Fibroblast of lung (primary cell): ENCODE measurements around the gene CCDC88C. TPM values are rescaled to one million over a fixed set of nuclear protein-coding genes. Genes with fewer than 3 reads are reported as not detected.

Experiments used
- DNase-seq, 2 donors: peaks; one replicate each; pipeline versions ENCODE4 v3.0.0 to v3.0.0-alpha.2; 2010; ENCODE audit warnings: low read depth in 2 of 2
- H2AFZ ChIP-seq: 2 replicates; pipeline ENCODE4 v1.5.1; 2012; ENCODE audit warnings: low read length, control low read depth, inconsistent platforms
- H3K27ac ChIP-seq: 2 replicates; pipeline ENCODE4 v1.5.1; 2011; ENCODE audit warnings: low read length, control low read depth; ENCODE audit not compliant: insufficient read depth
- H3K27me3 ChIP-seq: 2 replicates; pipeline ENCODE4 v1.5.1; 2011; ENCODE audit warnings: mild to moderate bottlenecking, low read length; ENCODE audit not compliant: control insufficient read depth, insufficient read depth
- H3K36me3 ChIP-seq: 2 replicates; pipeline ENCODE4 v1.5.1; 2011; ENCODE audit warnings: low read length; ENCODE audit not compliant: control insufficient read depth, insufficient read depth
- H3K4me1 ChIP-seq: 2 replicates; pipeline ENCODE4 v1.5.1; 2011; ENCODE audit warnings: low read length; ENCODE audit not compliant: control insufficient read depth, insufficient read depth; ENCODE audit errors: extremely low read depth
- H3K4me2 ChIP-seq: 2 replicates; pipeline ENCODE4 v1.5.1; 2011; ENCODE audit warnings: low read length, control low read depth; ENCODE audit not compliant: insufficient read depth; ENCODE audit errors: extremely low read depth
- H3K4me3 ChIP-seq, 4 experiments: fragments of 200-600 bp in 1 of 4; sonication (generic) in 1 of 4; replicated peaks in 1 of 4; 2 replicates each; pipeline ENCODE4 v1.5.1; 2011 to 2016; ENCODE audit warnings: low read length in 4 of 4, low read depth in 3 of 4, mild to moderate bottlenecking in 3 of 4, control low read depth in 2 of 4, inconsistent platforms in 1 of 4, mixed read lengths in 1 of 4; ENCODE audit not compliant: insufficient read depth in 1 of 4; ENCODE audit errors: control extremely low read depth in 1 of 4
- H3K79me2 ChIP-seq: 2 replicates; pipeline ENCODE4 v1.5.1; 2012; ENCODE audit warnings: mild to moderate bottlenecking, low read length, inconsistent platforms; ENCODE audit not compliant: control insufficient read depth, insufficient read depth
- H3K9ac ChIP-seq: 2 replicates; pipeline ENCODE4 v1.5.1; 2011; ENCODE audit warnings: mild to moderate bottlenecking, low read length, control low read depth; ENCODE audit not compliant: insufficient read depth
- H3K9me3 ChIP-seq: 2 replicates; pipeline ENCODE4 v1.5.1; 2012; ENCODE audit warnings: low read depth, low read length; ENCODE audit not compliant: control insufficient read depth, insufficient read depth
- H4K20me1 ChIP-seq: 2 replicates; pipeline ENCODE4 v1.5.1; 2011; ENCODE audit warnings: low read length; ENCODE audit not compliant: control insufficient read depth, insufficient read depth; ENCODE audit errors: extremely low read depth
- CTCF ChIP-seq, 2 donors: IDR thresholded peaks in 1 of 2; conservative IDR thresholded peaks in 1 of 2; 1 replicate in 1 of 2; 2 replicates in 1 of 2; pipeline ENCODE4 v1.5.1; 2011 to 2012; ENCODE audit warnings: low read length in 2 of 2, control low read depth in 1 of 2, inconsistent platforms in 1 of 2, low read depth in 1 of 2, mild to moderate bottlenecking in 1 of 2
- EZH2 ChIP-seq: IDR thresholded peaks from 2 replicates; pipeline ENCODE4 v1.5.1; 2012; ENCODE audit warnings: low read length, control low read depth, mild to moderate bottlenecking; ENCODE audit errors: missing control alignments
- polyA plus RNA-seq, 2 donors: library from polyadenylated mRNA; depleted of rRNA in 1 of 2; stranded (reverse) in 1 of 2; unstranded in 1 of 2; fragments of >200 nt; gene quantifications; 2 replicates each; pipeline ENCODE4 v1.2.1, GENCODE V29; 2011 to 2012; ENCODE audit warnings: missing spikeins in 1 of 2
- total RNA-seq: library from RNA; depleted of rRNA; stranded (reverse); fragments of >200 nt; gene quantifications from 2 replicates; pipeline ENCODE4 v1.2.1, GENCODE V29; 2014

The CCDC88C gene
- total and polyA plus RNA-seq, 2 donors (not counting 1 experiment from before 2014, with no cell fraction given): 0.02 to 0.17 TPM

GRCh38 chr14:91280129-91280528, 137.5 kb downstream of the CCDC88C start:
- H3K27ac ChIP-seq: no peak overlapping the region
- H3K9me3 ChIP-seq: no peaks in the 10 kb centered on the region
- H3K4me3 ChIP-seq: no peak overlapping the region
- no peak overlapping the region for H2AFZ ChIP-seq
- no peaks in the 10 kb centered on the region for H3K27me3 ChIP-seq
- no peaks in the 10 kb centered on the region for H3K36me3 ChIP-seq
- no peak overlapping the region for H3K9ac ChIP-seq
- peaks cover 3% of the 10 kb centered on the region for H3K4me1 ChIP-seq
- no peaks in the 10 kb centered on the region for H3K79me2 ChIP-seq
- H4K20me1 ChIP-seq: no peaks in the 10 kb centered on the region
- TF ChIP-seq CTCF (conservative IDR thresholded peaks at IDR 0.05 in 1 of 2, IDR thresholded peaks at IDR 0.05 in 1 of 2; ENCODE audit: low read depth in 1 of 2, low read length in 2 of 2) (no peak), EZH2 (no peak)
- DNase-seq: no peak
- no peak overlapping the region for H3K4me2 ChIP-seq

GRCh38 chr14:91279354-91279753, 138.3 kb downstream of the CCDC88C start:
- Histone ChIP-seq H3K79me2 (no peaks in the 10 kb centered on the region), H3K4me1 (peaks cover 1% of the 10 kb centered on the region), H3K36me3 (no peaks in the 10 kb centered on the region), H2AFZ (no peak overlapping the region), H3K9me3 (no peaks in the 10 kb centered on the region), H4K20me1 (no peaks in the 10 kb centered on the region), H3K27me3 (no peaks in the 10 kb centered on the region), H3K4me2 (no peak overlapping the region), H3K4me3 (no peak overlapping the region), H3K27ac (no peak overlapping the region), H3K9ac (no peak overlapping the region)
- TF ChIP-seq CTCF (conservative IDR thresholded peaks at IDR 0.05 in 1 of 2, IDR thresholded peaks at IDR 0.05 in 1 of 2; ENCODE audit: low read depth in 1 of 2, low read length in 2 of 2) (no peak), EZH2 (no peak)
- no peak for DNase-seq

GRCh38 chr14:91278383-91278715, 139.3 kb downstream of the CCDC88C start:
- no peaks in the 10 kb centered on the region for H3K79me2 ChIP-seq
- no peak overlapping the region for H3K4me3 ChIP-seq
- H4K20me1 ChIP-seq: no peaks in the 10 kb centered on the region
- no peaks in the 10 kb centered on the region for H3K27me3 ChIP-seq
- no peak for TF ChIP-seq CTCF (conservative IDR thresholded peaks at IDR 0.05 in 1 of 2, IDR thresholded peaks at IDR 0.05 in 1 of 2; ENCODE audit: low read depth in 1 of 2, low read length in 2 of 2)
- TF ChIP-seq EZH2: no peak
- no peak overlapping the region for H3K9ac ChIP-seq
- H3K36me3 ChIP-seq: no peaks in the 10 kb centered on the region
- no peak overlapping the region for H2AFZ ChIP-seq
- no peak overlapping the region for H3K4me2 ChIP-seq
- no peaks in the 10 kb centered on the region for H3K4me1 ChIP-seq
- no peak overlapping the region for H3K27ac ChIP-seq
- no peaks in the 10 kb centered on the region for H3K9me3 ChIP-seq
- no peak for DNase-seq
